GM23338 (cell line): ENCODE measurements around the gene LRIG3. TPM values are rescaled to one million over a fixed set of nuclear protein-coding genes. Genes with fewer than 3 reads are reported as not detected.

Source experiments
- ATAC-seq: fragments of 200-7000 bp; cut with Tn5 transposase; 3 replicates; pipeline ENCODE4 v1.9.1; 2020
- DNase-seq: peaks from one replicate; pipeline ENCODE4 v3.0.0-alpha.2; 2015; ENCODE audit warnings: low spot score
- H2AFZ ChIP-seq: fragments of 200-600 bp; sonication (generic); 2 replicates; pipeline ENCODE4 v1.8.0; 2016; ENCODE audit warnings: antibody characterized with exemption, mild to moderate bottlenecking, moderate library complexity
- H3F3A ChIP-seq: fragments of 200-600 bp; sonication (generic); replicated peaks from 2 replicates; pipeline ENCODE4 v1.8.0; 2017; ENCODE audit warnings: antibody characterized with exemption, mixed run types, low read depth
- H3K27ac ChIP-seq: fragments of 200-600 bp; sonication (generic); 2 replicates; pipeline ENCODE4 v1.6.1; 2016; ENCODE audit warnings: low read depth
- H3K27me3 ChIP-seq: fragments of 200-600 bp; sonication (generic); 2 replicates; pipeline ENCODE4 v1.8.0; 2016; ENCODE audit warnings: mild to moderate bottlenecking, mixed run types, moderate library complexity; ENCODE audit not compliant: insufficient read depth
- H3K36me3 ChIP-seq: fragments of 200-600 bp; sonication (generic); 2 replicates; pipeline ENCODE4 v1.8.0; 2016; ENCODE audit warnings: mild to moderate bottlenecking; ENCODE audit not compliant: insufficient read depth
- H3K4me1 ChIP-seq: fragments of 200-600 bp; sonication (generic); 2 replicates; pipeline ENCODE4 v1.8.0; 2016; ENCODE audit warnings: mild to moderate bottlenecking, moderate library complexity; ENCODE audit not compliant: insufficient read depth
- H3K4me2 ChIP-seq: fragments of 200-600 bp; sonication (generic); 2 replicates; pipeline ENCODE4 v1.7.1; 2017; ENCODE audit warnings: mixed run types
- H3K4me3 ChIP-seq: fragments of 200-600 bp; sonication (generic); 2 replicates; pipeline ENCODE4 v1.6.1; 2016; ENCODE audit warnings: mixed run types
- H3K79me2 ChIP-seq: fragments of 200-600 bp; sonication (generic); replicated peaks from 2 replicates; pipeline ENCODE4 v1.8.0; 2017; ENCODE audit warnings: mild to moderate bottlenecking; ENCODE audit not compliant: insufficient read depth
- H3K9me2 ChIP-seq: fragments of 200-600 bp; sonication (generic); 2 replicates; pipeline ENCODE4 v1.8.0; 2017; ENCODE audit not compliant: insufficient read depth
- H4K20me1 ChIP-seq: fragments of 200-600 bp; sonication (generic); replicated peaks from 2 replicates; pipeline ENCODE4 v1.8.0; 2017; ENCODE audit warnings: mild to moderate bottlenecking; ENCODE audit not compliant: insufficient read depth
- H3K27ac Mint-ChIP-seq: 2 replicates; pipeline ENCODE4 v1.8.0; 2020; ENCODE audit warnings: inconsistent platforms, mild to moderate bottlenecking, moderate library complexity, mixed read lengths
- H3K27me3 Mint-ChIP-seq: 3 replicates; pipeline ENCODE4 v1.8.0; 2022; ENCODE audit warnings: low read depth, mild to moderate bottlenecking, moderate library complexity, mixed read lengths, inconsistent platforms; ENCODE audit not compliant: insufficient read depth, poor library complexity
- H3K36me3 Mint-ChIP-seq: 3 replicates; pipeline ENCODE4 v1.8.0; 2021; ENCODE audit warnings: low read depth, mild to moderate bottlenecking, inconsistent platforms, moderate library complexity, mixed read lengths
- H3K4me1 Mint-ChIP-seq: 3 replicates; pipeline ENCODE4 v1.8.0; 2020; ENCODE audit warnings: mild to moderate bottlenecking, inconsistent platforms, mixed read lengths
- H3K4me3 Mint-ChIP-seq: 3 replicates; pipeline ENCODE4 v1.8.0; 2021; ENCODE audit warnings: moderate library complexity, mild to moderate bottlenecking, inconsistent platforms, mixed read lengths
- H3K9me3 Mint-ChIP-seq: 3 replicates; pipeline ENCODE4 v1.8.0; 2020; ENCODE audit warnings: moderate library complexity, mild to moderate bottlenecking, inconsistent platforms, mixed read lengths
- CREB1 ChIP-seq: fragments of 250-450 bp; sonication (Bioruptor Pico); IDR thresholded peaks from 2 replicates; pipeline ENCODE4 v1.5.0; 2020; ENCODE audit warnings: low read depth, mild to moderate bottlenecking, moderate library complexity
- EZH2 ChIP-seq: fragments of 200-600 bp; sonication (generic); IDR thresholded peaks from one replicate; pipeline ENCODE4 v1.8.0; 2017; ENCODE audit warnings: antibody characterized with exemption, mild to moderate bottlenecking, low read depth; ENCODE audit not compliant: unreplicated experiment
- EZH2phosphoT487 ChIP-seq: fragments of 200-600 bp; sonication (generic); IDR thresholded peaks from one replicate; pipeline ENCODE4 v1.8.1; 2018; ENCODE audit warnings: antibody characterized with exemption; ENCODE audit not compliant: unreplicated experiment
- JUNB ChIP-seq: IDR thresholded peaks from one replicate; pipeline ENCODE4 v1.6.1; 2016; ENCODE audit warnings: antibody characterized with exemption; ENCODE audit not compliant: unreplicated experiment
- ZNF331 ChIP-seq: fragments of 250-450 bp; sonication (Bioruptor Pico); IDR thresholded peaks from 2 replicates; pipeline ENCODE4 v1.5.0; 2020; ENCODE audit warnings: low read depth, mild to moderate bottlenecking, moderate library complexity
- ZNF462 ChIP-seq: fragments of 250-450 bp; sonication (Bioruptor Pico); IDR thresholded peaks from 2 replicates; pipeline ENCODE4 v1.5.0; 2020; ENCODE audit warnings: mild to moderate bottlenecking, moderate library complexity
- polyA plus RNA-seq: library from polyadenylated mRNA; unstranded; fragments of >200 nt; fragmentation: Nextera tagmentation; extraction: Ambion mirVana; gene quantifications from 2 replicates; pipeline ENCODE4 v1.2.1, GENCODE V29; 2016
- total RNA-seq: library from RNA; depleted of rRNA; stranded (reverse); fragments of >200 nt; shearing (Covaris generic); gene quantifications from 2 replicates; pipeline ENCODE4 v1.2.3, GENCODE V29; 2014

The LRIG3 gene
- total and polyA plus RNA-seq, 2 experiments from 2014 or later, result 1.6 to 7.5 TPM

GRCh38 chr12:58922849-58923248 lies 2.5 kb upstream of the LRIG3 start (continued):
- TF ChIP-seq ZNF462 (CRISPR knock-in tag), result no peak
- TF ChIP-seq JUNB, result no peak
- no peak for TF ChIP-seq ZNF331
- no peak for TF ChIP-seq EZH2phosphoT487

DNA sequence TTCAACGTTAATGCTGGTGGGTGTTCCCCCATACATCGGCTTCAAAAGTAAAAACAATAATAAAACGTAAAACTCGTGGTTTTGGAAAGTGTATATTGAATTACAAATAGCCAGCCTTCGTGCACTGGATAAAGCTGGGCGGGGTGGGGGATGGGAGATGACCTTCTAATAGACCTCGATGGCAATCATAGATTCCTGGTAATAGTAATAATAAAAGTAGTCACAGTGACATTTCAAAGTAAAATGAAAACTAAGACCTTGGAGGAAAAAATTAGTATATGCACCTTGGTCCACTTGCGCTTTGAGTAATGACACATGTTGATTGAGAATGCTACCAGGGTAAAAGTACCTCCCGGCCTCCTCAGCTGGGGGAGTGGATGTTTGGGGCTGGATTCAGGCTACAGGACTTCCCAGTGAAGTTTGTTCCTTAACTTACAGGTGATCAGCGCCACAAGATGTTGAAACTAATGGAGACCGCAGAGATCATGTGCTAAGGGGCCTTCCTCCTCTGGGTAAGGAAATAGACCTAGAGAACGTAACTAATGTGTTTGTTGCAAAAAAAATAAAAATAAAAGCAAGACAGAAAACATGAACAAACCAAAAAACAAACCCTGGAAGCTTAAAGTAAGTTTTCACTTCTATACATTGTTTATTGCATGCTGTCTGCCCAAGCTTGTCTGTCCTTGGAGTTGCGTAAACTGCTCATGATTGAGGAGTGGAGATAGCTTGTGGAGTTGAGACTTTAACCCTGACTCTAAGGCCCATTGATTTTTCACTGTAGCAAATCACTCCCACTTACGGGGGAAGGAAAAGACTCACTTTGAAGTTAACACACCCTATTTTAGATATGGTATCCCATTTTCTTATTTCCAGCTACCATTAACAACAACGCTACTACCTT lies 907 bp upstream of the LRIG3 start:
- Histone ChIP-seq H3K9me2 (no peaks in the 10 kb centered on the region), H2AFZ (peak overlapping the region; percentile 99), H3K79me2 (peaks cover 7% of the 10 kb centered on the region), H3K27me3 (peaks cover 20% of the 10 kb centered on the region), H3K4me3 (peak overlapping the region; percentile 77), H3K4me2 (peak overlapping the region; percentile 78), H3F3A (no peaks in the 10 kb centered on the region), H3K27ac (no peak overlapping the region), H3K4me1 (peaks cover 35% of the 10 kb centered on the region), H4K20me1 (peaks cover 15% of the 10 kb centered on the region; the same call in 1 of the 2 replicates), H3K36me3 (no peaks in the 10 kb centered on the region)
- Mint-ChIP-seq H3K9me3 (no peaks in the 10 kb centered on the region), H3K4me1 (peaks cover 39% of the 10 kb centered on the region), H3K27ac (no peak overlapping the region), H3K36me3 (no peaks in the 10 kb centered on the region), H3K4me3 (peak overlapping the region; percentile 87), H3K27me3 (peaks cover 5% of the 10 kb centered on the region)
- no peak for DNase-seq
- ATAC-seq, result no peak
- no peak for TF ChIP-seq JUNB
- no peak for TF ChIP-seq ZNF462 (CRISPR knock-in tag)
- TF ChIP-seq CREB1 (CRISPR knock-in tag), result no peak
- TF ChIP-seq EZH2, result no peak
